Psoas muscle (tissue), 8 donors: ENCODE results near the gene PKNOX2. TPM values are rescaled to one million over a fixed set of nuclear protein-coding genes. Genes with fewer than 3 reads are reported as not detected.

ENCODE experiments used
- ATAC-seq, 4 donors: fragments of 200-7000 bp; cut with Tn5 transposase; one replicate each; pipeline ENCODE4 v1.9.1; 2020; ENCODE audit warnings: moderate library complexity in 3 of 4, mild to moderate bottlenecking in 2 of 4
- DNase-seq, 2 donors: peaks; one replicate each; pipeline ENCODE4 v3.0.0-alpha.2; 2020
- H3K27ac ChIP-seq: fragments of 200-600 bp; one replicate; pipeline ENCODE4 v1.8.0; 2022
- H3K27me3 ChIP-seq, 3 donors: fragments of 200-600 bp in 1 of 3; one replicate each; pipeline versions ENCODE4 v1.6.1 to v1.8.0; 2013 to 2022; ENCODE audit warnings: low read length in 2 of 3, mild to moderate bottlenecking in 2 of 3, moderate library complexity in 1 of 3; ENCODE audit not compliant: insufficient read depth in 3 of 3
- H3K36me3 ChIP-seq, 2 donors: fragments of 200-600 bp in 1 of 2; one replicate each; pipeline versions ENCODE4 v1.6.1 to v1.8.0; 2013 to 2022; ENCODE audit warnings: low read depth in 1 of 2, mild to moderate bottlenecking in 1 of 2, moderate library complexity in 1 of 2; ENCODE audit not compliant: insufficient read depth in 1 of 2
- H3K4me1 ChIP-seq: fragments of 200-600 bp; one replicate; pipeline ENCODE4 v1.8.0; 2022
- H3K4me3 ChIP-seq: fragments of 200-600 bp; one replicate; pipeline ENCODE4 v1.8.0; 2022; ENCODE audit warnings: mild to moderate bottlenecking
- H3K9me3 ChIP-seq: fragments of 200-600 bp; one replicate; pipeline ENCODE4 v1.8.0; 2022
- CTCF ChIP-seq: fragments of 200-600 bp; IDR thresholded peaks from one replicate; pipeline ENCODE4 v1.8.0; 2022; ENCODE audit warnings: antibody characterized with exemption
- WGBS, 3 donors: extraction: QIAGEN DNeasy Blood & Tissue Kit; methylation state at CpG; one replicate each; pipeline versions ENCODE4 v1.1.6 to v1.1.7; 2013; 5-methylcytosine and 5-hydroxymethylcytosine counted together
- intact Hi-C, 2 donors: fragments of 100-400 bp; cut with DNase I; formaldehyde crosslinking; loops; one replicate each; pipeline versions ENCODE4 v1.11.0 to v1.14.2; 2022
- polyA plus RNA-seq, 3 donors: library from polyadenylated mRNA; stranded (reverse); fragments of 200-250 nt; gene quantifications; one replicate each; pipeline ENCODE4 v1.2.3, GENCODE V29; 2013
- total RNA-seq, 4 donors: library from RNA; stranded (reverse); fragmentation: NEBNext Ultra II Directional in 2 of 4; extraction: Animal tissue kit (Norgen Biotek cat#: 25700) in 2 of 4; gene quantifications; one replicate each; pipeline versions ENCODE4 v1.2.1 to v1.2.4, GENCODE V29; 2021 to 2023
- donor health status: healthy with polysubstance abuse.
- donor health status: DM: no; HTN: no; CAD: no; lungs with moderate emphysema.
- donor health status: Bipolar disorder and iron deficiency.
- donor health status: healthy.
- donor health status: DM: yes; HTN: yes; CAD: no.
- donor health status: DM: no; HTN: no; CAD: no.
- donor health status: DM: no; HTN: no; CAD: no.
- donor health status: DM: yes; HTN: yes; CAD: no.

The PKNOX2 gene
- total and polyA plus RNA-seq, 7 donors: 1.8 to 30.5 (median 14.5) TPM

DNA sequence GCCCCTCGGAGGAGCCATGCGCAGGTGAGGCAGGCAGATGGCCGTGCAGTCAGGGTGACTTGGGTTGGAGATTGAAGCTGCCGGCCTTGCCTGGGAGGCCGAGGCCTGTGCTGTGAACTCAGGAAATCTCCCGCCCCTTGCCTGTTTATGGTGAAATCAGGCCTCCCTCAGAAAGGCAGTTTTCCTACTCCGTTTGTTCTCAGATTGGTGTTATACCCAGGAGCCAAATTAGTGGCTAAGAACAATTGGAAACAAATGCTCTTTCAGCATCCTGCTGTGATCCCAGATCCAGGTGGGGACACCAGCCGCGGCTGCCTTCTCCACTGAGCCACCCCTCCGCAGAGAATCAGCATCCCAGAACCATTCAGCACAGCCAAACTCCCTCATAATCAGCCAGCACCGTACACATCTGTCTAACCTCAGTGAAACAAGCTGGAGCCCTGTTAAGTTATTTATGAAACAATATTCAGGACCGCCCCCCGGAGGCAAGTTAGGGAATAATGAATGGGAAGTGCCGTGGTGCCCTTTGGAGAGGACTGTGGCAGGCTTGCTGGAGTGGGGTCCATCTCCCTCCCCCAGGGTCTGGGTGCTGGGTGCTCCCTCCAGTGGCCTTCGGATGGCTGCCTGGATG is 60.0 kb downstream of the PKNOX2 start:
- ATAC-seq (no peak), DNase-seq (peak in 1 of 2 donors; percentile 31)
- peak; percentile 18 for TF ChIP-seq CTCF
- no peaks in the 10 kb centered on the region for H3K9me3 ChIP-seq
- intact Hi-C loops: loop anchor here in 1 of 2 donors (5.0 kb wide), 1 partner anchor 42 kb away; no protein-coding TSS in a partner anchor
- H3K4me1 ChIP-seq: peaks cover 40% of the 10 kb centered on the region
- H3K27ac ChIP-seq: peak overlapping the region; percentile 78
- 65 to 70% (median 67%) methylated on average over 15 of the region's 15 CpGs for WGBS, 3 donors
- H3K36me3 ChIP-seq: no peaks in the 10 kb centered on the region
- no peaks in the 10 kb centered on the region for H3K27me3 ChIP-seq
- no peak overlapping the region for H3K4me3 ChIP-seq

GRCh38 chr11:125225401-125225800 is 60.9 kb downstream of the PKNOX2 start:
- Histone ChIP-seq H3K36me3 (no peaks in the 10 kb centered on the region), H3K4me1 (peaks cover 48% of the 10 kb centered on the region), H3K27ac (no peak overlapping the region), H3K9me3 (no peaks in the 10 kb centered on the region), H3K27me3 (no peaks in the 10 kb centered on the region), H3K4me3 (no peak overlapping the region)
- DNase-seq (no peak), ATAC-seq (no peak)
- WGBS, 3 donors: 69 to 78% (median 76%) methylated on average over 2 of the region's 2 CpGs
- intact Hi-C loops: no loop called here
- TF ChIP-seq CTCF: no peak

- Histone ChIP-seq H3K36me3 (no peaks in the 10 kb centered on the region), H3K27me3 (no peaks in the 10 kb centered on the region), H3K4me1 (peaks cover 49% of the 10 kb centered on the region), H3K27ac (no peak overlapping the region), H3K9me3 (no peaks in the 10 kb centered on the region), H3K4me3 (no peak overlapping the region)
- DNase-seq (no peak), ATAC-seq (no peak)
- 57 to 67% (median 58%) methylated on average over 2 of the region's 2 CpGs for WGBS, 3 donors
- intact Hi-C loops: no loop called here
- no peak for TF ChIP-seq CTCF
These were observed 61.5 kb downstream of the PKNOX2 start for GRCh38 chr11:125226031-125226430.

DNA sequence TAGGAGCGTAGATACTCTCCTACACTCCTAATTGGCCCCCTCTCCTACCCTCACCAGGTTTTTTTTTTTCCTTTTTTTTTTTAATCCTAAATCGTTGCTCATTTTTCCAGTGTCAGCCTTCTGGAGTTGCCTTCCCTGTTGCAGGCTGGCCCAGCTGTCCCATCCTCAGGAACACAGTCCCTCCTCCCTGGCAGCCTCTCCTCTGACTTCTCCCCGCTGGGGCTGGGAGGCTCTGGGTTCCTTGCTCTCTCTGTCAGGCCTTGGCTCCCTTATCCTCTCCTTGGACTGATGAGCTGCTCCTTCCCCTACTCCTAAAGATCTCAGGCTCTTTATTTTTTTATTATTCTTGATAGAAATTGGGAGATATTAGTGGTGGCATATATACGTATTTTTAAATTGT is 62.2 kb downstream of the PKNOX2 start:
- Histone ChIP-seq H3K4me1 (peaks cover 52% of the 10 kb centered on the region), H3K27me3 (no peaks in the 10 kb centered on the region), H3K27ac (no peak overlapping the region), H3K9me3 (no peaks in the 10 kb centered on the region), H3K4me3 (no peak overlapping the region), H3K36me3 (no peaks in the 10 kb centered on the region)
- WGBS, 3 donors: 61 to 63% (median 61%) methylated on average over 4 of the region's 4 CpGs
- ATAC-seq (no peak), DNase-seq (peak in 1 of 2 donors; percentile 71)
- TF ChIP-seq CTCF: no peak
- intact Hi-C loops: no loop called here

DNA sequence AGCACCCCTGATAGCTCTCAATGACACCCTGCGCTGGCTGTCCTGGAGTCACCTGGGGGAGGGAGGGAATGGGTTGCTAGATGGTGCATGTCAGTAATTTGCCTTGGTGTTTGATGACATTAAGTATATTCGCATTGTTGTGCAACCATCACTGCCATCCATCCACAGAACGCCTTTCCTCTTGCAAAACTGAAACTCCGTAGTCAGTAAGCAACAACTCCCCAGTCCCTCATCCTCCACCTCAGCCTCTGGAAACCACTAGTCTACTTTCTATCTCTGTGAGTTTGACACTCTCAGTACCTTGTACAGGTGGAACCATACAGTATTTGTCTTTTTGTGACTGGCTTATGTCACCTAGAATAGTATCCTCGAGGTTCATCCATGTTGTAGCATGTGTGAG is 62.6 kb downstream of the PKNOX2 start:
- H3K4me3 ChIP-seq: no peak overlapping the region
- intact Hi-C loops: no loop called here
- H3K9me3 ChIP-seq: no peaks in the 10 kb centered on the region
- H3K36me3 ChIP-seq: no peaks in the 10 kb centered on the region
- no peak for TF ChIP-seq CTCF
- no peak for ATAC-seq
- no peak for DNase-seq
- H3K27me3 ChIP-seq: no peaks in the 10 kb centered on the region
- H3K4me1 ChIP-seq: peaks cover 57% of the 10 kb centered on the region
- 73 to 92% (median 78%) methylated on average over 5 of the region's 5 CpGs for WGBS, 3 donors
- H3K27ac ChIP-seq: no peak overlapping the region
